Vagina (tissue), 2 donors: Measurements from ENCODE around the gene KRT86.

Source experiments
- CTCF ChIP-seq, 3 experiments: fragments of 450-650 bp in 2 of 3; fragments of 200-600 bp in 1 of 3; sonication (generic) in 1 of 3; IDR thresholded peaks; one replicate each; pipeline ENCODE4 v1.5.1; 2017 to 2019; ENCODE audit warnings: antibody characterized with exemption in 3 of 3, mild to moderate bottlenecking in 2 of 3, moderate library complexity in 2 of 3
- POLR2A ChIP-seq, 2 donors: fragments of 450-650 bp; IDR thresholded peaks; one replicate each; pipeline ENCODE4 v1.6.1; 2017; ENCODE audit warnings: antibody characterized with exemption in 2 of 2, mild to moderate bottlenecking in 2 of 2, moderate library complexity in 2 of 2

DNA sequence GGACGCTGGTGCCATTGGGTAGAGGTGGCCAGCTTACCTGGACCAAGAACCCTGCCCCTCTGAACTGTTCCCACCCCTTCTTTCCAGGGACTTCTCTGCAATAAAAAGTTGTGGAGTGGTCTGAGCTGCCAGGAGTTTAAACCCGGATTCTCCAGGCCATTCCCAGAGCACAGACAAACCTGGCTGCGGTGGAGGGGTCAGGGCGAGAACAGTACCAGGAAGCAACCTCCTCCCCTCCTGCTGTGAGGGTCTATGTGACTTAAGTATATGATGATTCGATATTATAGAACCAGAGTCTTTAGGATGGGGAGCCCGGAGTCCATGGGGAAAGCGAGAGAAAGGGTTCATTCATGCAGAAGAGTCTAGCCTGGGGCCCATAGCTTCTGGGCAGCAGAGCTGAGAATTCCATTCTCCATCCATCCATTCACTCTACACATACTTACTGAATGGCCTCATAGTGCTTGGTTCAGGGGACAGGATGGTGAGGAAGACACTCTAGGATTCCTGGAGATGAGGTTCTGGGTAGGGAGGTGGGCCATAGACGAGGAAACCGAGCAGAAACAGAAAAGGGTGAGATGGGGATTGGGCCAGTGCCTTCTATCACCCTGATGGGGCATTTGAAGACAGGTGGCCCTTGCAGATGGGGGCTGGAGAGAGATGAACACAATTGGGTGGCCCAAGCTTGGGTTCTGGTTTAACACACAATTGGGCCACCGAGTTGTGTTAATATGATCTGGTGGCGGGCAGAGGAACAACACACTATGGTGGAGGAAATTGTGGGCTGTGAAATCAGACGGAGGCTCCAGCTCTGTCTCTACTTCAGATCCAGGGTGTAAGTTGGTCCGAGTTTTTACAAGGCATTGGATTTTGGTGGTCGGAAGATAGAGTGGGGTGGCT, 5.2 kb downstream of the KRT86 start:
- TF ChIP-seq CTCF (IDR thresholded peaks at IDR 0.05) (no peak), POLR2A (IDR thresholded peaks at IDR 0.05) (no peak)
